Measurements from ENCODE around the gene CD69.
"Not testable (repeated sequence)": the region's sequence is repeated elsewhere in the genome, so short reads cannot be mapped to it uniquely, and the experiment has no call there.

GRCh38 chr12:9738905-9739304 lies 21.8 kb downstream of the CD69 start:
- TF ChIP-seq POLR2A (IDR thresholded peaks at IDR 0.05; ENCODE audit: low read length); GATA1 (IDR thresholded peaks at IDR 0.05; ENCODE audit: low read depth, low read length): not testable (repeated sequence)

Data from erythroblast (primary cell).